ENCODE measurements around the gene REM1.
"Not testable (repeated sequence)": the region's sequence is repeated elsewhere in the genome, so short reads cannot be mapped to it uniquely, and the experiment has no call there.

Gene REM1

DNA sequence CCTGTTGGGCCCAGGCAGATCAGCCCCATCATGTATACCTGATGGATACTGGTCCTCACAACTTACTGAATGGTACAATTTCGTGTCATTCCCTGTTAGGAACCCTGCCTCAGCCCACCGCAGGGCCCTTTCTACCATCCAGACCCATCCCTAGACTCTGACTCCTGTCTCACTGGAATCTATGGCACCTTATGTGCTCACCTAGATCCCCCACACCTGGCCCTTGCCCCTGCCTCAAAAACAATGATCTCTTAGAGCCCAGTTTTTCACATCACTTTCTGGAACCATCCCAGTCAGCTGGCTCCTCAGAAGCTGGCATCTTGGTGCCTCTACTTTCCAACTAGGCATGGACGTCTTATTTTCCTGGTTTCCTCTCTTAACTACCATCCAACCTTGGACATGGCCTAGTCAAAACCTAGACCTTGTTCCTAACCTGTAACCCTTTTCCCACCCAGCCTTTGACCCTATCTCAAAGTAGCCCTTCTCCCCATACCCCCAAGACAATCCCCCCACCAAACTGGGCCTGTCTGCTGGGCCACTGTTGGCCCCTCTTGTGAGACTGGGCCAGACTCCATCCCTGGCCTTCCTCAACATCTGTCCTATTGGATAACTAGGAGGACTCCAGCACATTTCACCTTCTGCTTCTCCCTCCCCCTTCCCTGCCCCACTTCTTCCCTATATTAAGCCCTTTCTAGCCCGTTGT, 40.1 kb downstream of the REM1 start:
- Histone ChIP-seq H3K36me3 (ENCODE audit: control insufficient read depth in 1 of 2, insufficient read depth in 2 of 2, low read length in 2 of 2) (no peaks in the 10 kb centered on the region), H3K27me3 (ENCODE audit: low read depth, low read length) (no peaks in the 10 kb centered on the region), H3K9me3 (ENCODE audit: control insufficient read depth in 1 of 2, low read length in 2 of 2) (no peaks in the 10 kb centered on the region), H3K4me1 (ENCODE audit: control insufficient read depth in 1 of 2, insufficient read depth in 2 of 2, low read length in 2 of 2) (peaks cover 22 to 31% of the 10 kb centered on the region in 2 donors), H3K4me3 (ENCODE audit: low read depth in 1 of 2, low read length in 2 of 2) (peak overlapping the region; percentile 90 to 97), H3K27ac (ENCODE audit: low read length) (peak overlapping the region; percentile 86)

DNA sequence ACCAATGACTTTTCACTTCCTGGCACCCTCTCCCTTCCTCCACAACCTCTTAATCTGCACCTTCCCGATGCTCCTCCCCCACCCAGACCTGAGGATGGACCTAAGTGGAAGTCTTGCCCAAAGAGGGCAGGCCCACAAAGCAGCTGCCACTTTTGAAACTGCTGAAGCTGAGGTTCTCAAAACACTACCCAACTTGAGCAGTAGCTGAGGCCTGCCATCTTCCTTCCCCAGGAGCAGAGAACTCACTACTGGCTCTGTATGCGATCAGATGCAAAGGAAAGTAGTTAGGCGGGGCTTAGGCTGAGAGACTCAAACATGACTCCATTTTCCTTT, 40.7 kb downstream of the REM1 start:
- Histone ChIP-seq H3K36me3 (ENCODE audit: control insufficient read depth in 1 of 2, insufficient read depth in 2 of 2, low read length in 2 of 2) (peaks cover 0 to under 1% of the 10 kb centered on the region in 2 donors), H3K4me3 (ENCODE audit: low read depth in 1 of 2, low read length in 2 of 2) (peak overlapping the region; percentile 90 to 97), H3K9me3 (ENCODE audit: control insufficient read depth in 1 of 2, low read length in 2 of 2) (no peaks in the 10 kb centered on the region), H3K4me1 (ENCODE audit: control insufficient read depth in 1 of 2, insufficient read depth in 2 of 2, low read length in 2 of 2) (peaks cover 22 to 31% of the 10 kb centered on the region in 2 donors), H3K27me3 (ENCODE audit: low read depth, low read length) (no peaks in the 10 kb centered on the region), H3K27ac (ENCODE audit: low read length) (peak overlapping the region; percentile 86)

DNA sequence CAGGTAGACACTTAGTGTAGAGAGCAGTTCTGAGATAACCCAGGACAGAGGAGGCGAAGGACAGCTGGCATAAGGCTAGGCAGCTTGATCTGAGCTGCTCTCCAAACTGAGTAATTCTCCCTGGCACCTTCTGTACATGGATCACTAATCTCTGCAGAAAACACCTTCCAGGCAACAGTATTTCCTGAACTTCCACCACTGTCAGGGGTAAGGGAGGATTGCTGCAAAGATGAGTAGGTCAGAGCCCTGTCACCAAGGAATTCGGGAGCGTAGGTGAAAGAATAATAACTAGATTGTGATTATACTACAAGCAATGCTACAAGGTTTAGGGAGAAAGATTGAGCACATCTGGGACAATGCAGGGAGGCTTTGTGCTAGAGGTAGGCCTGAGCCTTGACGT, 41.1 kb downstream of the REM1 start:
- Histone ChIP-seq H3K4me3 (ENCODE audit: low read depth in 1 of 2, low read length in 2 of 2) (peak overlapping the region; percentile 90 to 97), H3K27me3 (ENCODE audit: low read depth, low read length) (no peaks in the 10 kb centered on the region), H3K4me1 (ENCODE audit: control insufficient read depth in 1 of 2, insufficient read depth in 2 of 2, low read length in 2 of 2) (peaks cover 22 to 31% of the 10 kb centered on the region in 2 donors)

DNA sequence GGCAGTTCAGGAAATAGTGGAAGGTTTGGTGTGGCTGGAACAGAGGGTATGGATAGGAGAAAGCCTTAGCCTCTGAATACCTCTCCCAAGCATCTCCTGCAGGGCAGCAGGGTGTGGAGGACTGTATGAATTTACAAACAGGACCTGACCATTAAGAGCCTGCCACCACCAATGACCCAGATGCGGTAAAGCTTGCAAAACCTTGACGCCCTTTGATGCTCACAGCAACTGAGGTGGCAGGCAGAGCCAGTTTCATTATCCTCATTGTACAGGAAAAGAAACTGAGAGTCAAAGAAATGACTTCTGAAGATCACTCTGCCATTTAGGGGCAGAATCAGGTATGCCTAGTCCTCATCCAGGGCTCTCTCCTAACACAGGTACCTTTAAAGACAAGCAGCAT, 41.6 kb downstream of the REM1 start:
- Histone ChIP-seq H3K4me1 (ENCODE audit: control insufficient read depth in 1 of 2, insufficient read depth in 2 of 2, low read length in 2 of 2) (peaks cover 22 to 31% of the 10 kb centered on the region in 2 donors), H3K36me3 (ENCODE audit: control insufficient read depth in 1 of 2, insufficient read depth in 2 of 2, low read length in 2 of 2) (peaks cover 0 to 4% of the 10 kb centered on the region in 2 donors), H3K27ac (ENCODE audit: low read length) (no peak overlapping the region), H3K9me3 (ENCODE audit: control insufficient read depth in 1 of 2, low read length in 2 of 2) (no peaks in the 10 kb centered on the region), H3K27me3 (ENCODE audit: low read depth, low read length) (no peaks in the 10 kb centered on the region), H3K4me3 (ENCODE audit: low read depth in 1 of 2, low read length in 2 of 2) (peak overlapping the region in 1 of 2 donors; percentile 97)

More for the DNA sequence above, 41.1 kb downstream of the REM1 start:
- H3K27ac ChIP-seq (ENCODE audit: low read length) = no peak overlapping the region
- H3K36me3 ChIP-seq (ENCODE audit: control insufficient read depth in 1 of 2, insufficient read depth in 2 of 2, low read length in 2 of 2) = peaks cover 0 to 4% of the 10 kb centered on the region in 2 donors
- no peaks in the 10 kb centered on the region for H3K9me3 ChIP-seq (ENCODE audit: control insufficient read depth in 1 of 2, low read length in 2 of 2)

DNA sequence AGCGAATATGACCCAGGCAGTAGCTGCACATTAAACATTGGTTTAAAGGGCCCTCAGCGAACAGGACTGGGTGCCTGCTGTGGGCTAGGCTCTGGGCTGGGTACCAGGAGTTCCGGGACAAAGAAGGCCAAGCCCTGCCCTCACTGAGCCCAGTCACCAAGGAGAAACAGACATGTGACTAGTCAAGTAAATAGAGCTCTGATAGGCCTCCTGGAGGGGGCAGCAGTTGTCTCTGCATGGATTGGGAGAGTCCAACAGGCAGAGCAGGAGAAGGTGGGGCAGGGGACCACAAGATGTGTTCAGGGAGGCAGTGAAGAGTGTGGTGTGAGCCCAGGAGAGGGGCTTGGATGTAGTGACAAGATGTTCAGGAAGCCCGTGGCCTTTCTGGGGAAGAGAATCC, 42.3 kb downstream of the REM1 start:
- Histone ChIP-seq H3K4me3 (ENCODE audit: low read depth in 1 of 2, low read length in 2 of 2) (no peak overlapping the region), H3K27me3 (ENCODE audit: low read depth, low read length) (no peaks in the 10 kb centered on the region), H3K4me1 (ENCODE audit: control insufficient read depth in 1 of 2, insufficient read depth in 2 of 2, low read length in 2 of 2) (peaks cover 22 to 34% of the 10 kb centered on the region in 2 donors), H3K36me3 (ENCODE audit: control insufficient read depth in 1 of 2, insufficient read depth in 2 of 2, low read length in 2 of 2) (peaks cover 0 to 4% of the 10 kb centered on the region in 2 donors), H3K27ac (ENCODE audit: low read length) (no peak overlapping the region), H3K9me3 (ENCODE audit: control insufficient read depth in 1 of 2, low read length in 2 of 2) (no peaks in the 10 kb centered on the region)

DNA sequence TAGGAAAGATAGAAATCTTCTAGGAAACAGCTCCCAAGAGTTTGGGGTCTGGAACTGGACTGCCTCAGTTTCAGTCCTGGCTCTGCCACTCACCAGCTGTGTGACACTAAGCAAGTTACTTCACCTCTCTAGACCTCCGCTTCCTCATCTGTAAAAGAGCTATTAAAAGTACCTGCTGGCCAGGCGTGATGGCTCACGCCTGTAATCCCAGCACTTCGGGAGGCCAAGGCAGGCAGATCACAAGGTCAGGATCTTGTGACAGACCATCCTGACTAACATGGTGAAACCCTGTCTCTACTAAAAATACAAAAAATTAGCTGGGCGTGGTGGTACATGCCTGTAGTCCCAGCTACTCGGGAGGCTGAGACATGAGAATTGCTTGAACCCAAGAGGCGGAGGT, 46.2 kb downstream of the REM1 start:
- H3K27ac ChIP-seq (ENCODE audit: low read length); H3K27me3 ChIP-seq (ENCODE audit: low read depth, low read length); H3K4me3 ChIP-seq (ENCODE audit: low read depth in 1 of 2, low read length in 2 of 2); H3K9me3 ChIP-seq (ENCODE audit: control insufficient read depth in 1 of 2, low read length in 2 of 2): not testable (repeated sequence)
- H3K36me3 ChIP-seq (ENCODE audit: control insufficient read depth in 1 of 2, insufficient read depth in 2 of 2, low read length in 2 of 2) = peaks cover 4 to 12% of the 10 kb centered on the region in 2 donors
- peaks cover 8 to 16% of the 10 kb centered on the region in 2 donors for H3K4me1 ChIP-seq (ENCODE audit: control insufficient read depth in 1 of 2, insufficient read depth in 2 of 2, low read length in 2 of 2)

DNA sequence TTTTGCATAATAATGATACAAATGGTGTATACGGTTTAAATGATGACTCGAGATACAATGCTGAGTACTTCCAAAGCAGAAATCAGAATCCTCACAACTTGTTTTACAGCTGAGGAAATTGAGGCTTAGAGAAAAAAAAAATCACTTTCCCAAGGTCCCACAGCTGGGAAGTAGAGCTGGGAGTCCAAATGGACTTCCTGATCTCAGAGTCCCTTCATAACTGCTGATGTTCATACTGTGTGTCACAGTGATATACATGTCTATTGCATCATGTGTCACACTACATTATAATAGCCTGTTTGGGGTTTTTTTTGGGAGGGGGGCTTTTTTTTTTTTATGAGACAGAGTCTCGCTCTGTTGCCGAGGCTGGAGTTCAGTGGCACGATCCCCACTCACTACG, 47.6 kb downstream of the REM1 start:
- H3K9me3 ChIP-seq (ENCODE audit: control insufficient read depth in 1 of 2, low read length in 2 of 2) = no peaks in the 10 kb centered on the region
- peaks cover 0 to 3% of the 10 kb centered on the region in 2 donors for H3K4me1 ChIP-seq (ENCODE audit: control insufficient read depth in 1 of 2, insufficient read depth in 2 of 2, low read length in 2 of 2)
- H3K36me3 ChIP-seq (ENCODE audit: control insufficient read depth in 1 of 2, insufficient read depth in 2 of 2, low read length in 2 of 2) = peaks cover 14 to 15% of the 10 kb centered on the region in 2 donors
- no peaks in the 10 kb centered on the region for H3K27me3 ChIP-seq (ENCODE audit: low read depth, low read length)
- H3K27ac ChIP-seq (ENCODE audit: low read length) = no peak overlapping the region
- no peak overlapping the region for H3K4me3 ChIP-seq (ENCODE audit: low read depth in 1 of 2, low read length in 2 of 2)

DNA sequence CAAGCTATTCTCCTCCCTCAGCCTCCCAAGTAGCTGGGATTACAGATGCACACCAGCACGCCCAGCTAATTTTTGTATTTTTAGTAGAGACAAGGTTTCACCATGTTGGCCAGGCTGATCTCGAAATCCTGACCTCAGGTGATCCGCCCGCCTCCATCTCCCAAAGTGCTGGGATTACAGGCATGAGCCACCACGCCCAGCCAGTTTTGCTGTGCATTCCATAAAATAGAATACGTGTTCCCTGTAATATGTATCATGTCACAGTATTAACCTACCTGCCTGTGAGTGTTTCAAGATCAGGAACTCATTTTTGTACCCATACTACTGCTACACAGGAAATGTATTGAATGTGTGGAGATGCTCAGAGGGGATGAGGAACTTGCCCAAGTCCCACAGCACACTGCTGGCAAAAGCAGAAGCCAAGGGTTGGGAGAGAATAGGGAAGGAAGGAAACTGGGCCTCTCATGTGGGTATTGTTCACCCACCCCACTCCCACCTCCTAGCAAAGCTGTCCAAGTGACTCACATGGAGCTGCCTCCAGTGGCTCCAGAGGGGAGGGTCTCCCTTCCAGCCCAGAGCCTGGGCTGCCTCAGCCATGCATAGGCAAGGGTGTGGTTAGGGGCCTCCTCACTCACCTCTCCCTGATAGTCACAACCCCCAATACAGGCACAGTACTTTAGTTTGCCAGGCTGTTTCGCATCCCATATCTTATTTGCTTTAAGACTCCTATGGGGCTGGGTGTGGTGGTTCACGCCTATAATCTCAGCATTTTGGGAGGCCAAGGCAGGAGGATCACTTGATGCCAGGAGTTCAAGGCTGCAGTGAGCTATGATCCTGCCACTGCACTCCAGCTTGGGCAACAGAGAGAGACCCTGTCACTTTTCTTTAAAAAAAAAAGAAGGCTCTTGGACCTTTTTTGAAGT, 48.5 kb downstream of the REM1 start:
- Histone ChIP-seq H3K4me1 (ENCODE audit: control insufficient read depth in 1 of 2, insufficient read depth in 2 of 2, low read length in 2 of 2) (peaks cover 0 to 3% of the 10 kb centered on the region in 2 donors), H3K36me3 (ENCODE audit: control insufficient read depth in 1 of 2, insufficient read depth in 2 of 2, low read length in 2 of 2) (peaks cover 20 to 24% of the 10 kb centered on the region in 2 donors), H3K27ac (ENCODE audit: low read length) (no peak overlapping the region), H3K9me3 (ENCODE audit: control insufficient read depth in 1 of 2, low read length in 2 of 2) (no peaks in the 10 kb centered on the region), H3K4me3 (ENCODE audit: low read depth in 1 of 2, low read length in 2 of 2) (no peak overlapping the region), H3K27me3 (ENCODE audit: low read depth, low read length) (no peaks in the 10 kb centered on the region)

DNA sequence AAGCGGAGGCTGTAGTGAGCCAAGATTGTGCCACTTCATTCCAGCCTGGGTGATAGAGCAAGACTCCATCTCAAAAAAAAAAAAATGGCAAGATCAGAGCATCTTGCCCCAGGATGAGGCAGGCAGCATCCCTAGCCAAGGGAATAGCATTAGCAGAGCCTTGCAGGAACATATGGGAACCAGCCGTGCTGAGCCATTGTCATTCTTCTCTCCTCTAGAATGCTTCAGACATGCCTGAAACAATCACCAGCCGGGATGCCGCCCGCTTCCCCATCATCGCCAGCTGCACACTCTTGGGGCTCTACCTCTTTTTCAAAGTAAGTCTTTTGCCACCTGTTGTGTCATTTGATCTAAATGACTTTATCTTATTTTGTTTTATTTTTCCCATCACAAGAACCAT, 52.2 kb downstream of the REM1 start:
- H3K4me1 ChIP-seq (ENCODE audit: control insufficient read depth in 1 of 2, insufficient read depth in 2 of 2, low read length in 2 of 2) = no peaks in the 10 kb centered on the region
- no peak overlapping the region for H3K4me3 ChIP-seq (ENCODE audit: low read depth in 1 of 2, low read length in 2 of 2)
- no peaks in the 10 kb centered on the region for H3K9me3 ChIP-seq (ENCODE audit: control insufficient read depth in 1 of 2, low read length in 2 of 2)
- H3K27ac ChIP-seq (ENCODE audit: low read length) = no peak overlapping the region
- H3K36me3 ChIP-seq (ENCODE audit: control insufficient read depth in 1 of 2, insufficient read depth in 2 of 2, low read length in 2 of 2) = peaks cover 25 to 43% of the 10 kb centered on the region in 2 donors
- H3K27me3 ChIP-seq (ENCODE audit: low read depth, low read length) = no peaks in the 10 kb centered on the region

Data from muscle layer of duodenum (tissue), 2 donors.